HG03159 (cell line): ENCODE data around the gene C4orf36.

Experiments
- ATAC-seq: cut with Tn5 transposase; IDR thresholded peaks from one replicate; pipeline ENCODE4 v1.9.1; 2021; ENCODE audit warnings: mild to moderate bottlenecking, moderate library complexity; ENCODE audit not compliant: unreplicated experiment

C4orf36 gene

DNA sequence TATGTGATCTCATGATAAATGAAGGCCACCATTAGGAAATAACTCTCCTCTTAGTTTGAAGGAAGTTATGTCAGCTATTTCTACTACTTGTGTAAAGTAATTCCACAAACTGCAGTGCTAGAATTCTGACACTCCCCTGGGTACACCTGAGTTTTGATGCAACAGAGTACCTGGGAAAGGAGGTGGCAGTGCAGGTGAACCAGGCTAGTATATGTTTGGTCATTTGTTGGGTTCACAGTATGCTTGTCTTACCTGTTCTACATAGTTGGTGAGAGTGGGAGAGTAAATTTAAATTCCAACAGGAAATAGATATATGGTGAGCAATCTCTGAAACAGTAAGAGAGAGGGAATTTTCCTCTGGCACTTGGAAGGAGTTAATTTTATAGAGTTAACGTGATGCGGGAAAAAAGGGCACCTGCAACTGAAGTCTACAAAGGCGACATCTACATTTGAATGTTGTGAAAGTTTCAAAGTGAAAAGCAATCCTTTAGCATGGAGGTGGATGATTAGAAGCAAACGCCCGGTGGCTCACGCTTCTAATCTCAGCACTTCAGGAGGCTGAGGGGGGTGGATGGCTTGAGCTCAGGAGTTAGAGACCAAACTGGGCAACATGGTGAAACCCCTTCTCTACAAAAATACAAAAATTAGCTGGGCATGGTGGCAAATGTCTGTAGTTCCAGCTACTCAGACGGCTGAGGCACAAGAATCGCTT, 34.7 kb downstream of the C4orf36 start:
- no peak for ATAC-seq

- no peak for ATAC-seq
Measured at GRCh38 chr4:86856896-86857295, 35.3 kb downstream of the C4orf36 start.

DNA sequence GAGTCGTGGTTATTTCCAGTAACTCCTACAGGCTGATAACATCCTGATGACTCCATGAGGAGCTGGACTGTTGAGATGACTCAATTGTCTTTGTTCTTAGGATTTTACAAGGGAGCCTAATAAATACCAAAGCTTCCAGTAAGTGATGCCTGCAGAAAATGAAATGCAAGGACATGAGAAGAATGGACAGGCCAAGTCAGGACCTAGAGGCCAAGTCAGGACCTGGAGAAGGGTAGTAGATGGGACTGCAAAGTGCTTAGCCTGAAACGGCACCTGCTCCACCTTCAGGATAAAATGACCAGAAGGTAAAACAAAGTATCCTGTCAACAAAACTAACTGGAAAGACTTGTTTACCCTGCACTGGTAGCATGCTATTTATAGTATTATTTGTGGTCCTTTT, 36.6 kb downstream of the C4orf36 start:
- no peak for ATAC-seq

GRCh38 chr4:86853209-86853608, 39.0 kb downstream of the C4orf36 start:
- ATAC-seq: no peak

DNA sequence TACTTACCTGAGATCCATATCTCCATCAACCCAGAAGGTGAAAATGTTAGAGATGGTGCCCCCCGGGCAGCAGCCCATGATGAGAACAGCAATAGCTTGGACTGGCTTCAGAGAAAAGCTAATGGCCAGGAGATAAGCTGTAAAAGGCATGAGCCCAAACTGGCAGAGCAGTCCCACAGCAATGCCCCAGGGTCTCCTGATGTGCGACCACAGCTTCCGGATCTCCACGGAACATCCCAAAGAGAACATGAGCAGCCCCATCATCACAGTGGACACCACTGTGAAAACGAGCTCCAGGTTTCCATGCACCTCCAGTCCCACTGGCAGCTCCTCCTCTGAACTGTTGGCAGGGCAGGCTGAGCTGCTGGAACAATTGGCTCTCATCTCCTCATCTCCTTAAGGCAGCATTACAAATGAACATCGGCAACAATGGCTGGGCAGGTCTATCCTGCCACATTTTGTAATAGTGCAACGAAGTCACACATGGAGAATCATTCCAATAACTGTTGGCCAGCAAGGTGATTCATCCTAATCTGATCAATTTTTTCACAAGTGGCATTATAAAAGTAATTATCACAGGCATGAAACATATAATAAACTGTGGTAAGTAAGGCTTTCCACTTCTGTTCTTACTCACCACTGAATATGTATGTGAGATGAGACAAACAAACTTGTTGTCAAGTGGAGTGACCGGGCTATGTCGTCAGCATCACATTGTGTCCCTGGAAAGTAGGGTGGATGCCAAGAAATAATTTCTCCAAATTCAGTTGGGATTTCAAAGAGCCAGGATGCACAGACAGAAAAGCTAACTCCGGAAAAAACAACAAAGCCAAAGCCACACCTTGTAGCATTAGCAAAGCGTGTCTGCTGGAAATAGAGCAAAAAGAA, 43.2 kb downstream of the C4orf36 start, which contains the start of gene SLC10A6:
TSS of gene SLC10A6 (minus strand) at position 653 of the 888 bp plus-strand sequence. CDS start at position 384, 269 bp downstream.
- ATAC-seq: no peak

DNA sequence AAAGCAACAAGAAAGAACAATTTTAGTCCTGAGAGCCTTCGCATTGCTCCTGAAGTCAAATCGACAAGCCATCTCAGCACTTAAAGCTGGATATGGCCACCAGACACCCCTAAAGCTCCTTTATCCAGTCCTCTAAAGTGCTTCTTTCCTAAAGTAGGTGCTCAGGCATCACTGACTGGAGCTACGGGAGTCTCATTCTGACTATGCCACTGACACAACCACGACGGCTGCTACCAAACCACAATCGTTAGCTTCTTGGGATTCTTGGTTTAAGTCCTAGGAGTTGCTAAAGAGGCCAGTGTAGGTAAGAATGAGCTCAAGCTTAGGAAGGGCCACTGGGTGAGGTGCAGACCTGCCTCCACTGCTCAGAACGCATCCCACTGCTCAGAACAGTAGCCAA, 44.1 kb downstream of the C4orf36 start:
- no peak for ATAC-seq

DNA sequence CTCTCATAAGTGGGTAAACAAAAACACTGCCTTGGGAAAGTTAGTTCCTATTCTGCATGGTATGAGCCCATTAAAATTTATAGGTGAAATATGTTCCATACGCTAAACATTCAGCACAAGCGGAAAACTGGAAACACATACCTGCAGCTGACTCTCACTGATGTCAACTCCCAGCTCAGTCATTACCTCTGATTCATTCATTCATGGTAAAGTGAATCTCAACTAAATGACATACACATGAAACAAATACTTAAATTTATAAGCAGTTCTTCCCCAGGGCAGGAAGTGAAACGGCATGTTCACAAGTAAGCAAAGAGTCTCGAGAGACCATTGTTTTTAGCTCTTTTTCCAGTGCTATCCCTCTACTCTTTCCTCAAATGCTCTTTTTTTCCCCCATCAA, 44.7 kb downstream of the C4orf36 start:
- ATAC-seq: no peak

GRCh38 chr4:86846921-86847320, 45.3 kb downstream of the C4orf36 start:
- no peak for ATAC-seq

DNA sequence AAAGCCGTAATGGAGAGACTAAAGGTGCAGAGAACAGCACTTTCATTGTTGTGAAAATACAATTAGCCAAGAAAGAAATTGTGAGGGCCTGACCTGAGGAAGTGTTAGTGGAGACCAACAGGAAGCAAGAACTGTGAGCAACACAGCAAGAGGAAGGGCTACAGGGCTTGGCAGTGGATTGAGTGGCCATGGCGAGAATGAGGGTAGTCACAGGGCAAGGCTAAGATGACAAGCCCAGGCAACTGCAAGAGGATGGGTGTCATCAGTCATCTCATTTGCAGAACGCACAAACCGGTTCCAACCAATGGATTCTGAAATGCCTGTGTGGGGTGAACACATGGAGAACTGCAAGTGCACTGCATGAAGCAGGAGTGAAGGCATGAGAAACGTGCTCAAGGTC, 46.6 kb downstream of the C4orf36 start:
- ATAC-seq: no peak

GRCh38 chr4:86841309-86841708, 50.9 kb downstream of the C4orf36 start:
- no peak for ATAC-seq

DNA sequence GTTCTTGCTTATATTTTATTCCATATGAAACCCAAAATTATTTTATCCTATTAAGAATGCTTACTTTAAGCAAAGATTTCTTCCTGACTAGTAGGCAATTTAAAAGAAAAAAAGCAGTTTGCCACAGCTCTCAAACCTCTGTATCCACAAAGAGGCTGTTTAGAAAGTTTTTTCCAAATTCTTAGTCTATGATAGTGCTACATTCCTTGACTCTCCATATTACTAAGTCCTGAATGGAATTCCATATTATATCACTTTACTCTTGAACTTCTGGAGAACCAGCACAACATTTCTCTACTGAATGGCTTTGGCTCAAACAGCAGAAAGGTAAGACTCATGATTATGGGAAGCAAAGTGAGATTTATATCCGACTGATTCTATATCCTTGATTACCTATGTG, 51.4 kb downstream of the C4orf36 start:
- ATAC-seq: no peak

GRCh38 chr4:86837691-86838503, 54.3 kb downstream of the C4orf36 start:
- no peak for ATAC-seq

DNA sequence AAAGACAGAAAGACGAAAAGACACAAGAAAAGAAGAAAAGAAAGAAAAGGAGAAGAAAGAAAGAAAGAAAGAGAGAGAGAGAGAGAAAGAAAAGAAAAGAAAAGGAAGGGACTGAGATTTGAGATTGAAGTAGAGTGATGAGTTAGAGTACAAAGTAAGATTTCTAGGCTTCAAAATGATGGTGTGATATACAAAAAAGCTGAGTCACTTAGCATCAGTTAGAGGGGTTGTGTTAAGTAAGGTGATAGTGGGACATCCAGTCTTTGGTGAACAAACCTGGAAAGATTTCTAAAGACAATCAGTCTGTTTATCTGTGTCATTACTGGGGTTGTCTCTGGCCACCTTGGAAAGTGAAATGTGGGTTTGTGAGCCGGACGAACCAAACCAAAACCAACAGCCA, 56.5 kb downstream of the C4orf36 start:
- ATAC-seq: no peak

DNA sequence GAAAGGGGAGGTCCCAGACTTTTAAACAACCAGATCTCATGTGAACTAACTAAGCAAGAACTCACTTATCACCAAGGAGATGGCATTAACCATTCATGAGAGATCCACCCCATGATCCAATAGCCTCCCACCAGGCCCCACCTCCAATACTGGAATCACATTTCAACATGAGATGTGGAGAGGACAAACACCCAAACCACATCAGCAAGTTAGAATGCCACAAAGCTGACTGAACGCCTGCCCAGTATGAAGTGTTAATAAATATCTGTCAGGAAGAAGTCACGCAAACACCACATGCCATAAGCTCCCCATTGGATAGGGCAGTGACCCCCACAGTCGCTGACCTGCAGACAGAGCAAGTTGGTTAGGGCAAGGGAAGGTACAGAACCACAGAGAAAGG, 57.3 kb downstream of the C4orf36 start:
- ATAC-seq: no peak

GRCh38 chr4:86833615-86834014, 58.6 kb downstream of the C4orf36 start:
- no peak for ATAC-seq

GRCh38 chr4:86831262-86832130, 60.7 kb downstream of the C4orf36 start:
- no peak for ATAC-seq
